Endothelial cell of umbilical vein (primary cell): Measurements from ENCODE around the gene AKT3. TPM values are rescaled to one million over a fixed set of nuclear protein-coding genes. Genes with fewer than 3 reads are reported as not detected.

ENCODE experiments used
- BruUV-seq: library from RNA; stranded (reverse); fragments of 400-500 nt; replicated peaks from 2 replicates; lab custom pipeline; 2021; lab: Mats Ljungman, UMichigan
- CTCF ChIA-PET: fragments of 300-600, 350-600 bp; sonication (Branson Sonifier 250); formaldehyde crosslinking; loops from one replicate; lab custom pipeline; 2021; ENCODE audit warnings: antibody characterized with exemption, inconsistent platforms; lab: Charles Lee
- POLR2A ChIA-PET: fragments of 300-600, 350-600 bp; sonication (Branson Sonifier 250); formaldehyde crosslinking; loops from one replicate; lab custom pipeline; 2021; ENCODE audit warnings: antibody characterized with exemption, inconsistent platforms; lab: Charles Lee
- DNase-seq: peaks from one replicate; pipeline ENCODE4 v3.0.0-alpha.2; 2011; ENCODE audit warnings: low read depth, low spot score
- FAIRE-seq: peaks from 2 replicates; lab custom pipeline; 2011; peaks lifted over from hg19 to GRCh38; lab: Jason Lieb, UNC
- H2AFZ ChIP-seq: 2 replicates; pipeline ENCODE4 v1.6.0; 2012; ENCODE audit warnings: low read depth, low read length, control low read depth, inconsistent platforms
- H3K27ac ChIP-seq: 2 replicates; pipeline ENCODE4 v1.5.1; 2011; ENCODE audit warnings: low read depth, mild to moderate bottlenecking, control low read depth, low read length, moderate library complexity; ENCODE audit not compliant: insufficient read depth
- H3K27me3 ChIP-seq, 2 experiments: 2 replicates each; pipeline versions ENCODE4 v1.6.0 to v1.6.1; 2011; ENCODE audit warnings: low read length in 2 of 2, mixed read lengths in 1 of 2; ENCODE audit not compliant: control insufficient read depth in 2 of 2, insufficient read depth in 2 of 2
- H3K36me3 ChIP-seq, 2 experiments: 2 replicates in 1 of 2; 3 replicates in 1 of 2; pipeline ENCODE4 v1.5.1; 2011; ENCODE audit warnings: low read length in 2 of 2, mild to moderate bottlenecking in 1 of 2, moderate library complexity in 1 of 2; ENCODE audit not compliant: control insufficient read depth in 2 of 2, insufficient read depth in 2 of 2; ENCODE audit errors: extremely low read depth in 1 of 2
- H3K4me1 ChIP-seq: 3 replicates; pipeline ENCODE4 v1.5.1; 2011; ENCODE audit warnings: mild to moderate bottlenecking, low read length; ENCODE audit not compliant: control insufficient read depth, insufficient read depth; ENCODE audit errors: extremely low read depth
- H3K4me2 ChIP-seq: 2 replicates; pipeline ENCODE4 v1.6.1; 2011; ENCODE audit warnings: low read length, control low read depth, mixed read lengths; ENCODE audit not compliant: insufficient read depth
- H3K4me3 ChIP-seq, 3 experiments: fragments of 200-600 bp in 1 of 3; sonication (generic), shearing (Covaris generic) in 1 of 3; replicated peaks in 1 of 3; 2 replicates each; pipeline ENCODE4 v1.5.1; 2011 to 2016; ENCODE audit warnings: control low read depth in 3 of 3, low read length in 3 of 3, mild to moderate bottlenecking in 2 of 3, inconsistent platforms in 1 of 3, low read depth in 1 of 3, moderate library complexity in 1 of 3; ENCODE audit not compliant: insufficient read depth in 1 of 3
- H3K79me2 ChIP-seq: 2 replicates; pipeline ENCODE4 v1.6.0; 2012; ENCODE audit warnings: low read length, inconsistent platforms; ENCODE audit not compliant: control insufficient read depth, insufficient read depth
- H3K9ac ChIP-seq: replicated peaks from 2 replicates; pipeline ENCODE3; 2011; ENCODE audit warnings: low read length, control low read depth; ENCODE audit not compliant: insufficient read depth; ENCODE audit errors: extremely low read depth
- H3K9me1 ChIP-seq: replicated peaks from 3 replicates; pipeline ENCODE4 v1.6.0; 2011; ENCODE audit warnings: mild to moderate bottlenecking, low read length; ENCODE audit not compliant: control insufficient read depth, insufficient read depth; ENCODE audit errors: extremely low read depth
- H3K9me3 ChIP-seq: replicated peaks from 2 replicates; pipeline ENCODE4 v1.5.1; 2012; ENCODE audit warnings: low read length, inconsistent platforms; ENCODE audit not compliant: control insufficient read depth, insufficient read depth
- H4K20me1 ChIP-seq: replicated peaks from 2 replicates; pipeline ENCODE3; 2011; ENCODE audit warnings: mild to moderate bottlenecking, low read length; ENCODE audit not compliant: control insufficient read depth, insufficient read depth; ENCODE audit errors: extremely low read depth
- CTCF ChIP-seq, 2 donors: IDR thresholded peaks; 1 replicate in 1 of 2; 2 replicates in 1 of 2; pipeline ENCODE4 v1.5.1; 2011; ENCODE audit warnings: low read length in 2 of 2, mild to moderate bottlenecking in 2 of 2, moderate library complexity in 2 of 2, control low read depth in 1 of 2, inconsistent platforms in 1 of 2, low read depth in 1 of 2; ENCODE audit not compliant: insufficient read depth in 1 of 2; ENCODE audit errors: extremely low read depth in 1 of 2
- EZH2 ChIP-seq: IDR thresholded peaks from 2 replicates; pipeline ENCODE4 v1.6.1; 2012; ENCODE audit warnings: borderline replicate concordance, low read depth, mild to moderate bottlenecking, moderate library complexity, low read length, inconsistent platforms; ENCODE audit not compliant: severe bottlenecking
- FOS ChIP-seq: IDR thresholded peaks from 2 replicates; pipeline ENCODE4 v1.6.1; 2011; ENCODE audit warnings: mild to moderate bottlenecking, low read length, moderate library complexity, borderline replicate concordance; ENCODE audit not compliant: insufficient read depth
- GATA2 ChIP-seq: IDR thresholded peaks from 2 replicates; pipeline ENCODE4 v1.7.0; 2011; ENCODE audit warnings: low read depth, mild to moderate bottlenecking, moderate library complexity, mixed read lengths, low read length; ENCODE audit not compliant: insufficient read length, insufficient read depth
- JUN ChIP-seq: IDR thresholded peaks from 2 replicates; pipeline ENCODE4 v1.6.1; 2011; ENCODE audit warnings: borderline replicate concordance, low read depth; ENCODE audit not compliant: insufficient read length, insufficient read depth
- MYC ChIP-seq: IDR thresholded peaks from one replicate; pipeline ENCODE4 v1.6.1; 2011; ENCODE audit warnings: mild to moderate bottlenecking, low read depth, low read length
- POLR2A ChIP-seq: IDR thresholded peaks from 2 replicates; pipeline ENCODE4 v1.6.1; 2012; ENCODE audit warnings: low read depth, mild to moderate bottlenecking, control low read depth, low read length
- POLR2AphosphoS5 ChIP-seq: IDR thresholded peaks from 2 replicates; pipeline ENCODE4 v1.6.1; 2012; ENCODE audit warnings: low read depth, mild to moderate bottlenecking, control low read depth, low read length, moderate library complexity; ENCODE audit not compliant: insufficient read depth
- dilution Hi-C: fragments of 300-500 bp; cut with MboI; formaldehyde crosslinking; loops from one replicate; pipeline ENCODE4 v1.15.0; 2019; ENCODE audit warnings: low sequenced_read_pairs; ENCODE audit not compliant: extremely low pct_ligation_motif_present
- intact Hi-C: fragments of 100-400 bp; cut with micrococcal nuclease; formaldehyde crosslinking; loops from one replicate; pipeline ENCODE4 v1.10.0; 2022
- polyA plus RNA-seq, 4 experiments: library from polyadenylated mRNA; depleted of rRNA in 3 of 4; stranded (reverse) in 3 of 4; unstranded in 1 of 4; fragments of >200 nt; gene quantifications; 2 replicates each; pipeline versions ENCODE4 v1.2.1 to v1.2.3, GENCODE V29; 2011 to 2012; ENCODE audit warnings: missing spikeins in 1 of 4
- total RNA-seq: library from RNA; stranded (reverse); gene quantifications from 2 replicates; pipeline ENCODE4 v1.2.3, GENCODE V29; 2021
- TF ChIP-seq, protein P1 (sequence below): IDR thresholded peaks from 2 replicates; pipeline ENCODE4 v1.6.1; 2011; ENCODE audit not compliant: insufficient read depth, insufficient read length

AKT3 gene
- total and polyA plus RNA-seq, 2 donors (not counting 3 experiments of a cell fraction or from before 2014, with no cell fraction given): 20.6 to 97.1 TPM

DNA sequence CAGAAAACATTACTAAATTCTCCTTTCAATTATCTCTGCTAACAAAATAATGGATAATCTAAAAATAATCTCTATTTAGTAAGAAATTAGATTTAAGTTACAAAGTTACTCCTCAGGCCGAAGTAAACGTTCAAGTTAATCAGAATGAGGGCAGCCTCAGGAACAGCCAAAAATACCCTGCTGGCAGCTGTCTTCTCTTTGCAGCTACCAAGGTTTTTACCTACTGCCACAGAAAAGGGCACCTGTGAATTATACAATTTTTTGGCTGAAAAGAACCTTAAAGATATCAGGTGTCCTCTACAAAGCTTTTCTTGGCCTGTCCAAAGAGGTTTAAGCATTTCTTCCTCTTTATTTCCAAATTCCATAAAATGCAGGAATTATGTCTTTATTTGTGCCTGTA is 84.4 kb downstream of the AKT3 start:
- TF ChIP-seq GATA2 (no peak), EZH2 (no peak), POLR2A (no peak), FOS (no peak), POLR2AphosphoS5 (no peak), CTCF (IDR thresholded peaks at IDR 0.05; ENCODE audit: extremely low read depth in 1 of 2, insufficient read depth in 1 of 2, low read depth in 1 of 2, low read length in 2 of 2) (no peak), MYC (no peak), JUN (no peak)
- TF ChIP-seq, protein P1, sequence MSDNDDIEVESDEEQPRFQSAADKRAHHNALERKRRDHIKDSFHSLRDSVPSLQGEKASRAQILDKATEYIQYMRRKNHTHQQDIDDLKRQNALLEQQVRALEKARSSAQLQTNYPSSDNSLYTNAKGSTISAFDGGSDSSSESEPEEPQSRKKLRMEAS: no peak
- no TSS peak for BruUV-seq
- intact Hi-C loops (no loop called here), dilution Hi-C loops (no loop called here)
- Histone ChIP-seq H4K20me1 (peaks cover 2% of the 10 kb centered on the region), H3K4me3 (no peak overlapping the region), H3K36me3 (no peaks in the 10 kb centered on the region), H3K9ac (no peak overlapping the region), H3K9me3 (no peaks in the 10 kb centered on the region), H3K27me3 (no peaks in the 10 kb centered on the region), H2AFZ (no peak overlapping the region), H3K4me1 (no peaks in the 10 kb centered on the region), H3K9me1 (no peaks in the 10 kb centered on the region), H3K79me2 (peaks cover 33% of the 10 kb centered on the region), H3K4me2 (no peak overlapping the region), H3K27ac (no peak overlapping the region)
- FAIRE-seq (no peak), DNase-seq (no peak)
- ChIA-PET CTCF (no interaction called here), POLR2A (no interaction called here)
